Ramos (cell line): ENCODE measurements around the gene AFF1.

Source experiments
- in situ Hi-C: fragments of 300-500 bp; cut with MboI; formaldehyde crosslinking; loops from one replicate; pipeline ENCODE4 v1.14.3; 2022; ENCODE audit warnings: low sequenced_read_pairs; ENCODE audit not compliant: unreplicated experiment

AFF1 gene

GRCh38 chr4:87046121-87046551, 111.3 kb downstream of the AFF1 start:
- in situ Hi-C loops, result no loop called here

GRCh38 chr4:87047281-87047798, 112.5 kb downstream of the AFF1 start:
- in situ Hi-C loops, result no loop called here

GRCh38 chr4:87049508-87049907, 114.7 kb downstream of the AFF1 start:
- in situ Hi-C loops, result no loop called here

- in situ Hi-C loops, result no loop called here
Measured at GRCh38 chr4:87050596-87050995, 115.8 kb downstream of the AFF1 start.

GRCh38 chr4:87051121-87051713, 116.4 kb downstream of the AFF1 start:
- in situ Hi-C loops, result no loop called here

- in situ Hi-C loops, result no loop called here
Measured at GRCh38 chr4:87052615-87053014, 117.8 kb downstream of the AFF1 start.

- in situ Hi-C loops, result no loop called here
Measured at GRCh38 chr4:87053176-87053658, 118.4 kb downstream of the AFF1 start.

- in situ Hi-C loops, result no loop called here
Measured at GRCh38 chr4:87053802-87054767, 119.3 kb downstream of the AFF1 start.

GRCh38 chr4:87054900-87055299, 120.1 kb downstream of the AFF1 start:
- in situ Hi-C loops, result no loop called here

GRCh38 chr4:87055311-87055710, 120.5 kb downstream of the AFF1 start:
- in situ Hi-C loops, result no loop called here

- in situ Hi-C loops, result no loop called here
Measured at GRCh38 chr4:87056881-87057280, 122.1 kb downstream of the AFF1 start.

GRCh38 chr4:87057835-87058355, 123.1 kb downstream of the AFF1 start:
- in situ Hi-C loops, result no loop called here

- in situ Hi-C loops, result no loop called here
Measured at GRCh38 chr4:87058356-87059073, 123.7 kb downstream of the AFF1 start.

- in situ Hi-C loops, result no loop called here
Measured at GRCh38 chr4:87060957-87061356, 126.1 kb downstream of the AFF1 start.

GRCh38 chr4:87065021-87065420, 130.2 kb downstream of the AFF1 start:
- in situ Hi-C loops, result no loop called here

GRCh38 chr4:87066403-87067123, 131.8 kb downstream of the AFF1 start:
- in situ Hi-C loops, result no loop called here

GRCh38 chr4:87067124-87067885, 132.5 kb downstream of the AFF1 start:
- in situ Hi-C loops, result no loop called here

- in situ Hi-C loops, result no loop called here
Measured at GRCh38 chr4:87068583-87069021, 133.8 kb downstream of the AFF1 start.
